ENCODE data around the gene EIF4B.

EIF4B gene

GRCh38 chr12:53086361-53086760 lies 80.1 kb downstream of the EIF4B start:
- Histone ChIP-seq H3K27me3 (ENCODE audit: control insufficient read depth, insufficient read depth, low read length) (peaks cover 5% of the 10 kb centered on the region), H3K4me3 (ENCODE audit: low read depth, low read length) (no peak overlapping the region), H3K9me3 (ENCODE audit: control insufficient read depth, insufficient read depth, low read length) (no peaks in the 10 kb centered on the region), H3K9ac (ENCODE audit: low read depth, low read length) (no peak overlapping the region), H3K36me3 (ENCODE audit: control insufficient read depth, insufficient read depth, low read length) (no peaks in the 10 kb centered on the region), H3K4me1 (ENCODE audit: control insufficient read depth, insufficient read depth, low read length) (no peaks in the 10 kb centered on the region)

- Histone ChIP-seq H3K27me3 (ENCODE audit: control insufficient read depth, insufficient read depth, low read length) (peaks cover 14% of the 10 kb centered on the region), H3K9ac (ENCODE audit: low read depth, low read length) (no peak overlapping the region), H3K36me3 (ENCODE audit: control insufficient read depth, insufficient read depth, low read length) (no peaks in the 10 kb centered on the region), H3K4me3 (ENCODE audit: low read depth, low read length) (no peak overlapping the region), H3K9me3 (ENCODE audit: control insufficient read depth, insufficient read depth, low read length) (no peaks in the 10 kb centered on the region), H3K4me1 (ENCODE audit: control insufficient read depth, insufficient read depth, low read length) (peaks cover 4% of the 10 kb centered on the region)
Observed at GRCh38 chr12:53090105-53090504, 83.8 kb downstream of the EIF4B start.

- H3K27me3 ChIP-seq (ENCODE audit: control insufficient read depth, insufficient read depth, low read length): peaks cover 14% of the 10 kb centered on the region
- peaks cover 4% of the 10 kb centered on the region for H3K4me1 ChIP-seq (ENCODE audit: control insufficient read depth, insufficient read depth, low read length)
- H3K36me3 ChIP-seq (ENCODE audit: control insufficient read depth, insufficient read depth, low read length): no peaks in the 10 kb centered on the region
- H3K9ac ChIP-seq (ENCODE audit: low read depth, low read length): no peak overlapping the region
- no peak overlapping the region for H3K4me3 ChIP-seq (ENCODE audit: low read depth, low read length)
- no peaks in the 10 kb centered on the region for H3K9me3 ChIP-seq (ENCODE audit: control insufficient read depth, insufficient read depth, low read length)
Observed at GRCh38 chr12:53090554-53090953, 84.3 kb downstream of the EIF4B start.

- no peak overlapping the region for H3K4me3 ChIP-seq (ENCODE audit: low read depth, low read length)
- H3K9ac ChIP-seq (ENCODE audit: low read depth, low read length): no peak overlapping the region
- no peaks in the 10 kb centered on the region for H3K9me3 ChIP-seq (ENCODE audit: control insufficient read depth, insufficient read depth, low read length)
- peaks cover 7% of the 10 kb centered on the region for H3K4me1 ChIP-seq (ENCODE audit: control insufficient read depth, insufficient read depth, low read length)
- no peaks in the 10 kb centered on the region for H3K36me3 ChIP-seq (ENCODE audit: control insufficient read depth, insufficient read depth, low read length)
- H3K27me3 ChIP-seq (ENCODE audit: control insufficient read depth, insufficient read depth, low read length): peaks cover 25% of the 10 kb centered on the region
Observed at GRCh38 chr12:53091756-53092155, 85.5 kb downstream of the EIF4B start.

Measured in iPS-15b (cell line).